ENCODE measurements around the gene VEPH1. TPM values are rescaled to one million over a fixed set of nuclear protein-coding genes. Genes with fewer than 3 reads are reported as not detected.

The VEPH1 gene
- total RNA-seq, 1 experiment from 2014 or later, result 87.1 TPM

DNA sequence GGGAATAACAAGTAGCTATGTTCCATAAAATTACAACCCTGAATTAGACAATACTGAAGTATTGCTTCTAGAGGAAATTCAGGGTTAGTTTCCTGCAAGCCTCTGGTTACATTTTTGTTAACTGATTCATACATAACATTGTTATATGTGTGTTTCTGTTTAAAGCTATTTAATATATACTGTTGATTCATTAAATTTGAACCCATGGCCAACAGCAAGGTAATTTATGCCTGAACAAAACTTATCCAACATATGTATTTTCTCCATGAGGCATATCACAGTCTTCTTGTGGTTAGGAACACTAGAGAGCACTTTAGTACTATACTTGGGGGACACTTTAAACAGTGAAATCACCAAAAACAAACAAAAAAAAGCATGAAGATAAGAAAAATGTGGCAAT is 114.2 kb downstream of the VEPH1 start:
- DNase-seq (ENCODE audit: low read depth), result no peak

DNA sequence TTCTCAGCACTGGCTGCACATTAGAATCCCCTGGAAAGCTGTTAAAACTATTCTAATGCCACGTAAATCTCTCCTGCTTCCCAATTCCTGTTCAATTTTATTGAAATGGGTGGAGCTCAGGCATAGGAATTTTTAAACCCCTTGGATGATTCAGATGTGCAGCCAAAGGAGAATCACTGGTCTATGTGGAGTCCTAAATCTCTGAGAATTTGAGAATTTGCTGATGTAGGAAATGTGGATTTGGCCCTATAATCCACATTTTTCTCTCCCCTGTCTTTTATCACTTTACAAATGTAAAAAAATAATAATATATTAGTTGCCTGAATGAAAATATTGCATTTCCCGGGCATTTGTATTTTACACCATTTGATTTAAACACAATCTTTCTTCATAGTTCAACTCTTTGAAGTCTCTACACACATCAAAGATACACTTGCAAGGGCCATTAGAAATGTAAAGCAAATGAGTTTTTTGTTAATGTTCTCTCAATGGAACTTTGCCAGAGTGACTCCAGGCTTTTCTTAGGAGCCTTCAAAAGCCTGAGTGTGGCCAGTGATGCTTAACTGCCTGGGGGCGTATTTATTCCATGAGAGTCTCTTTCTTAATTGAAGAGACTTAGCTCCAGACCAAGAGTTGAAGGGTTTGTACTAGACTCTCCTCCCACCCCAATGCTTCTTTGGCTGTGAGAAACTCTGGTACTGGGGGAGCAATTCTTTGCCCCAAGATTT is 115.3 kb downstream of the VEPH1 start:
- DNase-seq (ENCODE audit: low read depth), result no peak

DNA sequence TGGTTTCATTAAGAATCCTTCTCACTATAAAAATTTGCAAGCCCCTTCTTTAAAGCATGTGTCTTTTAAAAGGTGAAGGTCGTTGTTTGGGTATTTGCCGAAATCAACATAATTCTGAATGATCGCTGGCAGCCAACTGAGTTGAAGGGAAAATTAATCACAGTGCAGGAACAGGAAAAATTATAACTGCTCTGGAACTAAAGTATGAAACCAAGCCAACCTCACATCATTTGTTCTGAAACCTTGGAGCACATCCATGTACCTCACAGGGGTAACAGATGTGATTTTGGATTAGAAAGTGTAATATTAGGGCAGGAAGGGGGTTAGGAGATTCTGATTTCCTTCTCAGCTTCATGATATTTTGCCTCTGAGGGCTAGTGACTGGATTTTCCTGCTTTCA is 118.7 kb downstream of the VEPH1 start:
- DNase-seq (ENCODE audit: low read depth), result no peak

DNA sequence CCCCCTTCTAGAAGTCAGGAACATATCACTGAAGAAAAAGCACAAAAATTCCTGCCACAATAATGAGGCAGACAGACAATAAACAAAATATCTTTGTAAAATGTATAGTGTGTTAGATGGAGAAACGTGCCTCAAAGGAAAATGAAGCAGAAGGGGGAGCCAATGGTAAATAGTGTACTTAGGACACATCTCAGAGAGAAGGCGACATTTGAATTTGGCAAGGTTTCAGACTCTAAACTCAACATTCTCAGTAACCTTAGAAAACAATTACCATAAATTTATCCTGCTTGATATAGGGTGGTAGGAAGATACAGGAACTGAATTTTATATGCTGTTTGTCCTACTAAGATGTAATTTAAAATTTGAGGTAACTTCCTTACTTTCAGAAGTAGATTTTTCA is 119.2 kb downstream of the VEPH1 start:
- DNase-seq (ENCODE audit: low read depth), result no peak

DNA sequence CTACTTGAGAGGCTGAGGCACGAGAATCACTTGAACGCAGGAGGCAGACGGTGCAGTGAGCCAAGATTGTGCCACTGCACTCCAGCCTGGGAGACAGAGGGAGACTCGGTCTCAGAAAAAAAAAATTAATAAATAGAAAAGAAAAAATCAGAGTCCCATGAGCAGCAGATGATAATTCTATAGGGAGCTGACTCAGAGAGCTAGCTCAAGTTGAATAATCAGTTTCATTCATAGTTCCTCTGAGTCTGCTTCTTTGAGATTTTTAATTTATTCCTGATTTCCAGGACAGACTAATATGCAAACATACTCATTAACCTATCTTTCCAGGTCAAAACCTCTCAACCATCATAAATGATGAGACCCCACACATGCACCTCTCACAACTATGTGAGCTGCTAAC is 121.6 kb downstream of the VEPH1 start:
- no peak for DNase-seq (ENCODE audit: low read depth)

DNA sequence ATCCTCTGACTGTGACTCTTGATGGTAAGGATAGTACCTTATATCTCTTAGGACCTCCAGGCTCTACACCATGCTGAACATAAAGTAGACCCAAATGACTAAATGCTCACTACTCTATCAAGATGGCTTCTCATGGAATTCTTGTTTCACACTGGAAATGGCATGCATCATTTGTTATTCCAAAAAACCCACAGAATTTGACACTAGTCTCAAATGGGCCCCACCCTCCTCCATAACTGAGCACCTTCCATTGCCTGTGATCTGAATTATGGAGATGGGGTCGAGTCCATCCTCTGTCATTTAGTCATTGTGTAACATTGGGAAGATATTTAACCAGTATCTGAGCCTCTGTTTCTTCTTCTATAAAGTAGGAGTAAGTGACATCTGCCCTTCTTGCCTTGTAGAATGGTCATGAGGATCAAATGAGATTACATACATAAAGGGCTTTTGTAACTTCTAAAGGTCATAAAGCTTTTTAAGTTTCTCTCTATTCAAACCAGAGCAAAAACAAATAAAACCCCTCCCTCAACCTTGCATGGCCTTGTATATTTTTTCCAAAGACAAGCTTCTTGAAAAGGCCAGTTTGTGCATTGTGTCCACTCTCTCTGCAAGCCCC is 123.6 kb downstream of the VEPH1 start:
- DNase-seq (ENCODE audit: low read depth), result no peak

DNA sequence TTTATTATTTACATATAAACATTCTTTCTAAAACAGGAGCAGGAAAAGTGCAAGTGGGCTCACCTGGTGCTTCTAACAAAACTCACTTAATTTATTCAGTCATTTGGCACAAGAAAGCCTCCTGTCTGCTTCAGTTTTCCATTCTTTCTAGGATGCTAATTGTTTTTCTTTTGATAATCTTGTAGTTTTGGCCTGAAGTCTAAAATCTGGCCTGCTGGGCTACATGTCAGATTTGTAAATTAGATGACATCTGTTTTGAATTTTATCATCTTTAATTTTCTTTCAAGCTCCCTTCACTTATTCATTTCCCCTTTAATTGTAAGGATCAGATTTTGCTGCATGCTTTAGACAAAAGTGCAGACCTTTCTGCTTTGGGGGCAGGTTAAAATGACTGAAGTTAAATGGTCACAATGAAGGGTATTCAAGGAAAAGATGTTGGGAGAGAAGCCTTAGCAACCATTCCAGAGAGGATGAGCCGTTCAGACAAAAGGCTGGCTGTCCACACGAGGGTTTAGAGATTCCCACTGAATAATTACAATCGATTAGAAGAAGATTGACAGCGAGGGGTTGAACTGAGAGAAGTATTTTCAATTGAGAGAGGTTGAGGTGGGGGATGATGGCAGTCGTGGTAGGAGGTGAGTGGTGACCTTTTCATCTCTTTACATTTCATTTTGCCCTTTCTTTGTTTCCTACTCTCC is 126.5 kb downstream of the VEPH1 start:
- DNase-seq (ENCODE audit: low read depth), result no peak

DNA sequence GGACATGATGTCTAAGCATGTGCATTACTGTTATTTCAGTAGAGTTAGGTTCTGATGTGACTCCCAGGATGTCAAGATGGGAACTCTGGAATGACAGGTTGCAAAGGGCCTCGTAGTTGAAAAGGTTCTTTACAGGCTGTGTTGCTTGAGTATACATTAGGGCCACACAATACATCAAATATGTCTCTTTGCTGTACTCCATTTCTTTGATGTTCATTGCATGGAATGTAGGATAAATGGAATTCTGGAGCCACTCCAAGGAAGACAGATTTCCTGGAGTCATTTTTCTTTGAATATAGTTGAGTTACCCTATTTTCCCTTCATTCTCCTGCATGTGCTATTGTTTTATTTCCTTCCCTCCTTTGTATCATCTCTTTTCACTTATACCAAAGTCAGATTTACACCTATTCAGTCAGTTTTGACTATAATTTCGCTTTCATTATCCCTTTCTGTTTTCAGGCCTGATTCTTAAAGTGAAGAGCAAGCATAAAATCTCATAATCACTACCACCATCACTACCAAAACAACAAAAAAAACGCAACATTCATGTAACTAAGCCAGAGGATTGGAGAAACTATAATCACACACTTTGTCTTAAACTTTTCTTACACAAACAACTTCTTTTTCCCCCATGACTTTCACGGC is 127.8 kb downstream of the VEPH1 start:
- no peak for DNase-seq (ENCODE audit: low read depth)

DNA sequence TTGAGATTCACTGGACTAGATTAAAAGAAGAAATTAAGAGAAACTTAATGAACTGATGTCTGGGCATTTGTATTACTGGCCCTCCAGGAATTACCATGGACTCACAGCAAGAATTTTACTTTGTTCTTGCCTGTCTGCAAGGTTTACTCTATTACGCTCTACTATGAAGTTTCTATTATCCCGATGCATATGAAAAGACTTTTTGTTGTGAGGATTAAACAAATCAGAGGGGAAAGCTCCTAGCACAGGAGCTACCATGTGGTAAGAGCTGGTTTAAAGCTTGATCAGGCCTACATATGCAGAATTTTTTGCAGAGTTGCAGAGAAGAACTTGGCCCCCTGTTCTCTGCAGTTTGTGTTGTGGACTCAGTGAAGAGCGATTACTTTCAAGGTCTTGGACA is 128.3 kb downstream of the VEPH1 start:
- no peak for DNase-seq (ENCODE audit: low read depth)

DNA sequence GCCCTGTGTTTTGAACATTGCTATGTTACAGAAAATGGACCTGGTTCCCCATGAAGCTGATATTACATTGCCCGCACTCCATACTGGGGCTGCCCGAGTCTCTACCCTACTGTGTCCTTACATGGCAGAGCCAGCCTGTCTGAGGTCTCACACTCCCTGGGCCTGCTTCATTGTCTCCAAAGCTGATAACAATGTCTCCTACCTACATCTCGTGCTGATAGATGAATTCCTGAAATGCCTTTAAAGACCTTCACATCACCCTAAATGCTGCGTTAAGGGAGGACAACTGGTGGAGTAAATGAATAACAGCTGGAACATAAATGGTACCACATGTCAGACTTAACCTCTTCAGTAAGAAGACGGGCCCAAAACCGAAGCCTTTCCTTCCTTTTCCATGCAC is 129.4 kb downstream of the VEPH1 start:
- DNase-seq (ENCODE audit: low read depth), result no peak

DNA sequence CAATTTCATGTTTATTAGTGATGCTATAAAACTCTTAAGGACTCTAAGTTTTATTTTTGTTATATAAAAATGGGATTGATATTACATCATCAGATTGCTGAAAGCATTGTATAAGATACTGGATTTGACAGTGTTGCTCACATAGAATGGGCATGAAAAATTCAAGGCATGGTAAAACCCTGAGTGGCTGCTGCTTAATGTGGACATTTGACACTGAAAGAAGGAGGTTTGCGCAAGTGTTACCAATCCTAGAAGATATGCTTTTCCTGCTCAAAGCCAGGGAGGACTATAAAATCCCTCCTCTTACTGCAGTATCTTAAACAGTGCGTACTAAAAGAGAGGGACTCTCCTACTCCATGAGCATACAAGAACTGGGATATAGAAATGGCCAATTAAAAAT is 132.3 kb downstream of the VEPH1 start:
- no peak for DNase-seq (ENCODE audit: low read depth)

DNA sequence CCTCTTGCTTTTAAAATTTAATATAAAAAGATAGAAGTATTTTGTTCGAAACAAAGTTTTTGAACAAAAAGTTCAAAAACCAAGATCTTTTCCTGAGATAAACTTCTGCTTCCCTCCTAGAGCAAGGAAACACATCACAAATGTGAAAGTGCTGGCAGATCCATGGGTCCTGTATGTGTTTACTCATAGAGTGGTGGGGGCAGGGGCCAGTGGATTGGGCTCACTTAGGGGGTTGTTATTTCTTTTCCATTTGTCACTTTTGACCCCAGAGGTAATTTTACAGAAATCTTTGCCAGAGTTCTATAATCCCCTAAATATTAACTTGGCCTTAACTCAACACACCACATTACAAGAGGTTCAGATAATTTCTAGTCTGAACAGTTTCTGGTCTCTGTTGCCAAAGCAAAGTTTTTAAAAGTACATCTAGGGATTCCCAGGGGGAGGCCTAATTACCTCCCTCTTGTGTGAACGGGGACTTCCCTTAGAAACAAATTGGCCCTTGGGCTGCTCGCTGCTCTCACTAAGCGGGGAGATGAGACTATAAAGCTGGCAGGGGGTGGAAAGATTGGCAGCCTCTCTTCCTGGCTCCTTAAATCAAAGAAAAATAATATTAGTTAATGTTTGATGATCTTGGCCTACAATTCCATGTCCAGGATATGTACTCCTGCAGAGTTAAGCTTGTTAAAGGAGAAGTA is 133.3 kb downstream of the VEPH1 start:
- peak; percentile 38 for DNase-seq (ENCODE audit: low read depth)

DNA sequence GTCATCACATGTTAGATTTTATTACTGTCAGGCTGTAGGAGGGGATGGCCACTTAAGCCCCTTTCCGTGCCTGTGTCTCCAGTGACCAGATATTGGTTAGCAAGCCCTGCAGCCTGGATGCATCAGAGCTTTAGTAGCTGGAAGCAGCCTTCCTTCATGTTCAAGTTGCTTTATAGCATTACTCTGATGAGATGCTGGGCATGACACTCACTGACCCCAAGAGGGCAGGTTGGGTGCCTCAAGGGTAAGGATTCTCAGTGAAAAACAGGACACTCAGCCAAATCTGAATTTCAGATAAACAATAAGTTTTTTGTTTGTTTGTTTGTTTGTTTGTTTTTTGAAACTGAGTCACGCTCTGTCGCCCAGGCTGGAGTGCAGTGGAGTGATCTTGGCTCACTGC is 135.0 kb downstream of the VEPH1 start:
- DNase-seq (ENCODE audit: low read depth), result no peak

DNA sequence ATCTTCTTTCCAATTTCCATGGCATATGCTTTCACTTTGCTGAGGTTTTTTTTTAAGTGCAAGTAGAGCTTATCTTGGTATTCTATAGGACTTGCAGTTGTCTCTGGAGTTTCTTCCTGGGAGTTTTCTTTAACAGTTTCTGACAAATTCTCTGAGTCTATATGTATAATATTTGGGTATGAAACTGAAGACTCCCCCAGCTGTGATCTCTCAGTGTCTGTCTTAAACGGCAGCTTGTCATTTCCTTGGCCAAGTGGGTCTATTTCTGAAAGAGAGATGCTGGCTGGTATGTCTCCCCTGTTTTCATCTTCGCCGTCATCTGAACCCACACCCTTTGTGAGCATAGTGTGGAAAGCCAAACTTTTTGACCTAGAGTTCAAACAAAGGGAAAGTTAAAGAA is 139.8 kb downstream of the VEPH1 start:
- no peak for DNase-seq (ENCODE audit: low read depth)

DNA sequence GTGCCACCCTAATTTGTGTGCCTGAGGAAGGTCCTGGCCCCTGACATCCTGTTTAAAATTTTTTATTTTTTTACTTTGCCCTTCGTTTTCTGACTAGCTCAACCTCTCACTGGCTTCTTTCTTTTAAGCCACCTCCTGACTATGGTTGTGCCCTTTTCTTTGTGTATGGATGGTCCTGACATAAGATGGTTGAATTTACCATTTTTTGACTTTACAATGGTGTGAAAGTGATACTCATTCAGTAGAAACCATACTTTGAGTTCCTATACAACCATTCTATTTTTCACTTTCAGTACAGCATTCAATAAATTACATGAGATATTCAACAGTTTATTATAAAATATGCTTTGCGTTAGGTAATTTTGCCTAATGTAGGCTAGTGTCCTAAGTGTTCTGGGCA is 140.9 kb downstream of the VEPH1 start:
- no peak for DNase-seq (ENCODE audit: low read depth)

DNA sequence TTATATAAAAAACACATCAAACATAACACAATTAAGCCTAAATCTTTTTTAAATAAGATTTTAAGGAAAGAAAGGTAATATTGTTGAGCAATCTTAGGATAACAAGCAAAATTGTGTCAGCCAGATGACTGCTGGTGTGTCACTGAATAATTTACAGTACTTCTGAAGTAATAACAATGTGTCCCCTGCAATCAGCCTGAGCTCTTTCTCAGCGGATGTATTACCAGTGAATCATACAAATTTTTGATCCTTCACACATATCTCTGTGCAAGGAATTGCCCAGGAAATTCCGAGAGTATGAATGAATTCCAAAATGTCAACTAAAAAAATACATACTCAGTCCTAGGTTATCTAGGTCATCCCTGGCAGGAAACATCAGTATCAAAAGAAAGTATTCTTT is 143.2 kb downstream of the VEPH1 start:
- DNase-seq (ENCODE audit: low read depth), result peak; percentile 87

DNA sequence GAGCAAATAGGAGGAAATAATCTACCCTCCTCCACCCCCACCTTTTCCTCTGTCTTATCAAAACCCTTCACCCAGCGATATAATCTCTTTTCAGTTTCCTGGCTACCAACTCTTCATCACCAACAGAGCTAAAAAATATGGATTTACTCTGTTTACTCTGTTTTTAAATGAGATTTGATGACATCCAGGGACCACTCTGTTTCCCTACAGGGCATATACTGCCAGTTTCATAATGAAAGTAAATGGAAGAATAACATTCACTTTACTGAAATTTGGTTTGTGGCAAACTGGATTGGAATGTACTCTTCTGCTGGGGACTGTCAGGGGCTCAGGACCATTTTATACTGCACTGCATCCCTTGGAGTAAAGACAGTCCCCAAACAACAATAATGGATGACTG is 146.7 kb downstream of the VEPH1 start:
- DNase-seq (ENCODE audit: low read depth), result no peak

DNA sequence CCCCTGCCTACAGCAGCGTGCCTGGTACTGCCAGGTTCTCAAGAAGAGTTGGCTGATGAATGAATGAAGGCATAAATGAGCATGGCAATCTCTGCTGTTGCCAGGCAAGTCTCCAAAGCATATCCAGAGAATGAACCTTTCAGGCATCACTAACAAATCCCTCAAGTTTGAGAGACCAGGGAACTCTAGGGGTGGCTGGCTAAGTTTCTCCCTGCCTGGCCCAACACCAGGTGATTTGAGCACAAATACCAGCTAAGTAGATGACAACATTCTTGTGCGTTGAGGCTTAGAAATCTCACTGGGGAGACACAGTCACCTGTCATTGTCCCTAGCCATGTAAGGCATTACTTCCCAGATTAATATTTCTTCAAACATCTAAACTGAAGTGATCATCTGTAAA is 147.9 kb downstream of the VEPH1 start:
- DNase-seq (ENCODE audit: low read depth), result no peak

DNA sequence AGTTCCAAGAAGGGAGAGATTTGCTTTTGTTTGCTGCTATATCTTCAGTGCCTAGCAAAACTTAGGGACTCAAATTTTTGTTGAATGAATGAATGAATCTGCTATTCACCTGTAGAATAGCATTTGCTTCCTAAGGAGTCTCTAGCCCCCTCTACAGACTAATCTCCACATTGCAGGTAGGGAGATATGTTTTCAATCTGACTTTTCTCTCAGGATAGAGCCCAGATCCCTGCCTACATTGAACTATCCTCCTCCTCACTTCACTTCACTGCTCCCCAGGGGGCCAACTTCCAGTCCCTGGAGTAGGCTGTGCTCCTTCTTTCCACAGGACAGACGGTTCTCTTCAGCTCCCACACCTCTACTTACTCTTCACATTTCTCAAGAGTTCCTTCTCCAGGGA is 148.5 kb downstream of the VEPH1 start:
- peak; percentile 24 for DNase-seq (ENCODE audit: low read depth)

DNA sequence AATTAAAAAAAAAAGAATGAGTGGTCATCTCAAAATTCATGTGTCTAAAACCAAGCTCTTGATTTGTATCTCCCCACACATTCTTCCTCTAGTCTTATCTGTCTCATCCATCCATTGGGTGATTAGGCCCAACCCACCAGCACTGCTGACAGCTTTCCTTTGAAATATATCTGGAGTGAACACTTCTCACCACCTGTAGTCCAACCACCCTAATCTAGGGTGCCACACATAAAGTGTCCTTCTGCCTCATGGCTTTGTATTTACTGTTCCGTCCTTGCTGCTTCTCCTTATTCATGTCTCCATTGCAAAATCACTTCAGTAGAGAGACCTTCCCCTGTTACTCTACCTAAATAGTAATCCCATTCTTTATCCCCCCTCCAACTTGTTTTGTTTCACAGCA is 149.0 kb downstream of the VEPH1 start:
- DNase-seq (ENCODE audit: low read depth), result no peak

DNA sequence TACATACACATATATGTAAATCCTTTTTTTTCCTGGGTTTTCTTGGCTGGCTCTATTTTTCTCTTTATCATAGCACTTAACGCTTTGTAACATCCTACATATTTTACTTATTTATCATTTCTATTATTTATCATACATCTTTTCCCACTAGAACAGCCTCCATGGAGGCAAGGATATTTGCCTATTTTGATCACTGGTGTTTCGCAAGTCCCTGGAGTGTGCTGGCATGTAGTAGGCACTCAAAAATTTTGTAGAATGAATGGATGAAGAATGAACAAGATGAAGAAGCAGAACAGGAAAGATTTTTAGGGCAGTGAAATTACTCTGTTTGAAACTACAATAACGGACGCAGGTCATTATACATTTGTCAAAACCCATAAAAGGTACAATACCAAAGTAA is 149.6 kb downstream of the VEPH1 start:
- no peak for DNase-seq (ENCODE audit: low read depth)

DNA sequence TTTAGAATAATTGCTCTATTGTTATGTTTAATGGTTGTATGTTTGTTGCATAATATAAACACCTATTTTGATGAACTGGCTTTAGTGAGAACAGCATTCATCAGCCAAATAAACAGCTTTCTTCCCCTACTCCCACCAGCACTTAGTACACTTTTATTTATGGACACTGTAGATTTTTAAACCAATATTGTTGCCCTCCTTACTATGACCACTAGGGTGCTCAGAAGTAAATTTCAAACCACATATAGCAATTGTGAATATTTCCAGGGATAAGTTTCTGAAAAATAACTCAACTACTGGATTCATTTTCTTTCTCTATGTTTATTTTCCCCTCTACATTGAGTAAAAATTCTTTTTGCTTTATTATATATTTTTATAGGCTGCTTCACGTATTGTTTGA is 151.2 kb downstream of the VEPH1 start:
- DNase-seq (ENCODE audit: low read depth), result no peak

Data from Daoy (cell line).